Kidney (tissue), 14 donors: ENCODE results near the gene ABTB2. TPM values are rescaled to one million over a fixed set of nuclear protein-coding genes. Genes with fewer than 3 reads are reported as not detected.

Experiments used
- DNase-seq, 5 donors: peaks; one replicate each; pipeline ENCODE4 v3.0.0-alpha.2; 2013 to 2020
- FAIRE-seq: peaks from 2 replicates; lab custom pipeline; 2012; peaks lifted over from hg19 to GRCh38; lab: Jason Lieb, UNC
- H3K27ac ChIP-seq, 2 donors: one replicate each; pipeline ENCODE4 v1.7.0; 2013; ENCODE audit warnings: low read depth in 2 of 2, low read length in 2 of 2, inconsistent platforms in 1 of 2
- H3K27me3 ChIP-seq: one replicate; pipeline ENCODE4 v1.7.1; 2013; ENCODE audit warnings: low read length, inconsistent platforms; ENCODE audit not compliant: control insufficient read depth, insufficient read depth
- H3K36me3 ChIP-seq, 3 donors: one replicate each; pipeline versions ENCODE4 v1.7.0 to v1.7.1; 2013; ENCODE audit warnings: low read length in 3 of 3, control low read depth in 1 of 3, inconsistent platforms in 1 of 3; ENCODE audit not compliant: insufficient read depth in 3 of 3, control insufficient read depth in 2 of 3
- H3K4me1 ChIP-seq, 3 donors: one replicate each; pipeline versions ENCODE4 v1.7.0 to v1.7.1; 2013; ENCODE audit warnings: low read length in 3 of 3, inconsistent platforms in 1 of 3, low read depth in 1 of 3; ENCODE audit not compliant: control insufficient read depth in 2 of 3, insufficient read depth in 2 of 3
- H3K4me3 ChIP-seq, 3 donors: one replicate each; pipeline versions ENCODE4 v1.7.0 to v1.8.1; 2013; ENCODE audit warnings: low read length in 3 of 3, control low read depth in 1 of 3, inconsistent platforms in 1 of 3
- H3K9ac ChIP-seq, 3 donors: one replicate each; pipeline versions ENCODE4 v1.7.0 to v1.7.1; 2013; ENCODE audit warnings: low read length in 3 of 3, control low read depth in 1 of 3, inconsistent platforms in 1 of 3
- H3K9me3 ChIP-seq, 3 donors: one replicate each; pipeline versions ENCODE4 v1.7.0 to v1.7.1; 2013; ENCODE audit warnings: low read length in 3 of 3, control low read depth in 1 of 3, inconsistent platforms in 1 of 3; ENCODE audit not compliant: control insufficient read depth in 2 of 3, insufficient read depth in 1 of 3
- CTCF ChIP-seq: IDR thresholded peaks from 3 replicates; pipeline ENCODE4 v1.5.1; 2012; ENCODE audit warnings: mild to moderate bottlenecking, moderate library complexity, borderline replicate concordance; ENCODE audit not compliant: insufficient read depth; ENCODE audit errors: extremely low read depth
- intact Hi-C: fragments of 100-400 bp; cut with DNase I; formaldehyde crosslinking; loops from one replicate; pipeline ENCODE4 v1.11.1; 2022
- polyA plus RNA-seq: library from polyadenylated mRNA; stranded (reverse); fragments of 350-450 nt; fragmentation: Illumina TruSeq; extraction: RNeasy Lipid Tissue Mini Kit (QIAGEN cat#74804); gene quantifications from one replicate; pipeline ENCODE4 v1.2.3, GENCODE V29; 2014; ENCODE audit warnings: low read depth, low replicate concordance; ENCODE audit not compliant: insufficient read depth
- total RNA-seq: library from RNA; stranded (reverse); fragmentation: NEBNext Ultra II Directional; extraction: Animal tissue kit (Norgen Biotek cat#: 25700); gene quantifications from one replicate; pipeline ENCODE4 v1.2.1, GENCODE V29; 2021
- donor health status: control.
- donor health status: control.
- donor health status: control.
- donor health status: control.
- donor health status: control.
- donor health status: DM: yes; HTN: yes; CAD: no.
- donor health status: Normal renal cell carcinoma (clear cell type).

The ABTB2 gene
- total and polyA plus RNA-seq, 2 donors from 2014 or later: 7.6 to 22.1 TPM

GRCh38 chr11:34348919-34349318 is 8.9 kb downstream of the ABTB2 start:
- no peak overlapping the region for H3K9ac ChIP-seq
- no peaks in the 10 kb centered on the region for H3K36me3 ChIP-seq
- no peaks in the 10 kb centered on the region for H3K9me3 ChIP-seq
- H3K27ac ChIP-seq: no peak overlapping the region
- no peak overlapping the region for H3K4me3 ChIP-seq
- peaks cover 0 to 21% (median 19%) of the 10 kb centered on the region in 3 donors for H3K4me1 ChIP-seq
- H3K27me3 ChIP-seq: no peaks in the 10 kb centered on the region
- intact Hi-C loops: no loop called here
- FAIRE-seq (no peak), DNase-seq (peak in 2 of 5 donors; percentile 42 to 58)
- TF ChIP-seq CTCF: no peak

- H3K4me1 ChIP-seq: peaks cover 0 to 21% (median 19%) of the 10 kb centered on the region in 3 donors
- FAIRE-seq: no peak
- H3K36me3 ChIP-seq: no peaks in the 10 kb centered on the region
- no peak for DNase-seq
- intact Hi-C loops: no loop called here
- H3K9ac ChIP-seq: no peak overlapping the region
- peak overlapping the region in 1 of 2 donors; percentile 3 for H3K27ac ChIP-seq
- no peak for TF ChIP-seq CTCF
- H3K9me3 ChIP-seq: no peaks in the 10 kb centered on the region
- no peak overlapping the region for H3K4me3 ChIP-seq
- no peaks in the 10 kb centered on the region for H3K27me3 ChIP-seq
Measured at GRCh38 chr11:34348096-34348495, 9.7 kb downstream of the ABTB2 start.

- DNase-seq (no peak), FAIRE-seq (no peak)
- no peak for TF ChIP-seq CTCF
- no peak overlapping the region for H3K4me3 ChIP-seq
- no peaks in the 10 kb centered on the region for H3K9me3 ChIP-seq
- no peak overlapping the region for H3K9ac ChIP-seq
- H3K27ac ChIP-seq: peak overlapping the region; percentile 32 to 85
- peaks cover 0 to 27% (median 19%) of the 10 kb centered on the region in 3 donors for H3K4me1 ChIP-seq
- H3K27me3 ChIP-seq: no peaks in the 10 kb centered on the region
- intact Hi-C loops: no loop called here
- H3K36me3 ChIP-seq: no peaks in the 10 kb centered on the region
Measured at GRCh38 chr11:34346551-34346950, 11.3 kb downstream of the ABTB2 start.

- Histone ChIP-seq H3K27me3 (no peaks in the 10 kb centered on the region), H3K36me3 (no peaks in the 10 kb centered on the region), H3K9ac (no peak overlapping the region), H3K4me1 (peaks cover 0 to 32% (median 19%) of the 10 kb centered on the region in 3 donors), H3K4me3 (no peak overlapping the region), H3K9me3 (no peaks in the 10 kb centered on the region), H3K27ac (peak overlapping the region; percentile 32 to 85)
- TF ChIP-seq CTCF: no peak
- DNase-seq (no peak), FAIRE-seq (no peak)
- intact Hi-C loops: no loop called here
Measured at GRCh38 chr11:34345991-34346480, 11.8 kb downstream of the ABTB2 start.
